ENCODE data around the gene LRRC4.

The LRRC4 gene, protein sequence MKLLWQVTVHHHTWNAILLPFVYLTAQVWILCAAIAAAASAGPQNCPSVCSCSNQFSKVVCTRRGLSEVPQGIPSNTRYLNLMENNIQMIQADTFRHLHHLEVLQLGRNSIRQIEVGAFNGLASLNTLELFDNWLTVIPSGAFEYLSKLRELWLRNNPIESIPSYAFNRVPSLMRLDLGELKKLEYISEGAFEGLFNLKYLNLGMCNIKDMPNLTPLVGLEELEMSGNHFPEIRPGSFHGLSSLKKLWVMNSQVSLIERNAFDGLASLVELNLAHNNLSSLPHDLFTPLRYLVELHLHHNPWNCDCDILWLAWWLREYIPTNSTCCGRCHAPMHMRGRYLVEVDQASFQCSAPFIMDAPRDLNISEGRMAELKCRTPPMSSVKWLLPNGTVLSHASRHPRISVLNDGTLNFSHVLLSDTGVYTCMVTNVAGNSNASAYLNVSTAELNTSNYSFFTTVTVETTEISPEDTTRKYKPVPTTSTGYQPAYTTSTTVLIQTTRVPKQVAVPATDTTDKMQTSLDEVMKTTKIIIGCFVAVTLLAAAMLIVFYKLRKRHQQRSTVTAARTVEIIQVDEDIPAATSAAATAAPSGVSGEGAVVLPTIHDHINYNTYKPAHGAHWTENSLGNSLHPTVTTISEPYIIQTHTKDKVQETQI

DNA sequence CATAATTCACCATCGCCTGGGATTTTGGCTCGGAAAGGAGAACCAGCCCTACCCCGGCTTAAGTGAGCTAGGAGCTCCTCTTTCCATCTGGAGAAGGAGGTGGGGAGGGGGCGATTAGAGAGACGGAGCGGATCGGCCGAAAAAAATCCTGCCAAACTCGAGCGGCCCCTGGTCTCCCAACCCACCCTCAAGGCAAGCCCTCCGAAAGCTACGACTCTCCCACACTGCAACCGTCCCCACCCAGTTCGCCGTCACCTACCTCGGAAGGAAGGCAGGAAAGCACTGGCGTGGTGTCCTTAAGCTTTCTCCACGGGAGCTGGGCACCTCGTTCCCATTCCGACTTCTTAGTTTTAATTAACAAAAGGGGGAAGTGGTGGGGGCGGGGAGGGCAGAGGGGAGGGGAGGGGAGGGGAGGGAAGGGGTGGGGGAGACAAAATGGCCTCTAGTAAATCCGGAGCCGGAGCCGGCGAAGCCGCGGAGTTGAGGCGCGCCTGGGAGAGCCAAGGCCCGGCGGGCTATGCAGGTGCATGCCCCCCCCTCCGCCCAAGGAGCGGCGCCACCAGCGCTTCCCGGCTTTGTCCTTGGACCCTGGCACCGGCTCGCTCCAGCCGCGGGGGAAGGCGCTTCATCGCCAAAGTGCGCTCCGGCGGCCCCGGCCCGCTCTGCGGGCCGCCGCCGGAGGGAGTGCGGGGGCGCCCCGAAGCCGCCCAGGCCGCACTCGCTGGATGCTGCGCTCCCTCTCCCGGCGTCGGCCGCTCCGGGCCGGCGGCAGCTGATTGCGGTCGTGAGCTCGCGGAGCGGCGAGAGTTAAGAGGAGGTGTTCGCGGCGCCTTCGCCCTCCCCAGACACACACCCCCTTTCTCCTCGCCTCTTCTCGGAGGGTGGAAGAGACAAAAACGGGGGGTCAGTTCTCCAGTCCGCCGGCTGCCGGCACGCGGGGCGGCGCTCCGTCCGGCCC is at the start of gene LRRC4:
Gene LRRC4 (minus strand): TSS at position 784 of the 958 bp plus-strand sequence. CDS start 797 bp downstream, outside the sequence.
- no peak for DNase-seq (ENCODE audit: low spot score)

DNA sequence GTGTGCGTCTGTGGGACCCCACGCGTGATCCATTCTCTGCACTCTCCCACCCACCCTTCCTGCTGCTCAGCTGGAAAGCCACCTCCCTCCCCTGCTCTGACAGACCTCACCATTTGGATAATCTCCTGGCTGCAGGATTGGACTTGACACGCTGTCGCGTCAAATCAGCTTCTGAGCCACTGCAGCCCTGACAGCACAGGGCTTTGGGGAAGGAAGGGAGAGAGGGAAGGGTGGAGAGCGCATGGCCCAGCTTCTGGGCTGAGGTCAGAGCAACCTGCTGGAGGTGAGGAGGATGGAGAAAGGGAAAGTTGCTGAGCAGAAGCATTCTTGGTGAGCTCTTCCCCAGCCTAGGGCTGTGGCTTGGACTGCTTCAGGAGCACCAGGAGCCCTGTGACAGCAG is 48.9 kb upstream of the LRRC4 start:
- no peak for DNase-seq (ENCODE audit: low spot score)

DNA sequence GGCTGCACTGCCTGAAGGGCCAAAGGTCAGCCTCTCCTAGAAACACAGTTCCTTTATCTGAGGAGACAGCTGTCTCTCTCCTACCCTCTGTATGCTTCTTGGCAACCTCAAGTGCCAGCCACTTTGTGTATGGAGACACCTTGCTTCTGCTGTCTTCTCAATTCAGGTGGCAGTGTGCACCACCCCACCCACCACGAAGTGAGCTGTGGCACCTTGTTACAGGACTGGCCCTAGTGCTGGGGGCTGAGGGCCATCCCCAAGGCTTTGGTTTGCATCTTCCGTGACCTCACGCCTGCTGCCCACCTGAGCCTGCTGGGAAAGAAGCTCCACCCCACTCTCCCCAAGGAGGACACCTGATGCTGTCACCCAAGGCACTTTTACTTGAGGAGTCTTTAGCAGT is 47.1 kb upstream of the LRRC4 start:
- DNase-seq (ENCODE audit: low spot score), result no peak

DNA sequence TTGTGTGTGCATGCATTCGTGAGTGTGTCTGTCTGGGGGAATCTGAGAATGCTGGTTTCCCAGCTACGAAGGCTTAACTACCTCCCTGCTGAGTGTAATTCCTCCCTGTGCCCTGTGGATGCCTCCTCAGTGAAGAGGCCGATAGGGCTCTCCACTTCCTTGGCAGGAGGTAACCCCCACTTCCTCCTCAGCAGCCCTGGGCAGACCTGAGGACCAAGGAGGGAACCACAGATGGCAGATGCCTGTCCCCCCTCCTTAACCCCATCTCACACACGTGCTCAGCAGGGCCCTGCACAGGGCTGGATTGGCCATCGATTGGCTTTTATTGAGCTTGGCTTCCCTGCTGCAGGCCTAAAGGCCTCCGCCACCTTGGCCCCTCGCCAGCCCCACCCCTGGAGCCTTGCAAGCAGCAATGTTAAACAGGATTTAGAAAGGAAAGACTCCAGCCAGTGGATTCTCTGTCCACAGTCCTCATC is 45.6 kb upstream of the LRRC4 start:
- DNase-seq (ENCODE audit: low spot score), result no peak

DNA sequence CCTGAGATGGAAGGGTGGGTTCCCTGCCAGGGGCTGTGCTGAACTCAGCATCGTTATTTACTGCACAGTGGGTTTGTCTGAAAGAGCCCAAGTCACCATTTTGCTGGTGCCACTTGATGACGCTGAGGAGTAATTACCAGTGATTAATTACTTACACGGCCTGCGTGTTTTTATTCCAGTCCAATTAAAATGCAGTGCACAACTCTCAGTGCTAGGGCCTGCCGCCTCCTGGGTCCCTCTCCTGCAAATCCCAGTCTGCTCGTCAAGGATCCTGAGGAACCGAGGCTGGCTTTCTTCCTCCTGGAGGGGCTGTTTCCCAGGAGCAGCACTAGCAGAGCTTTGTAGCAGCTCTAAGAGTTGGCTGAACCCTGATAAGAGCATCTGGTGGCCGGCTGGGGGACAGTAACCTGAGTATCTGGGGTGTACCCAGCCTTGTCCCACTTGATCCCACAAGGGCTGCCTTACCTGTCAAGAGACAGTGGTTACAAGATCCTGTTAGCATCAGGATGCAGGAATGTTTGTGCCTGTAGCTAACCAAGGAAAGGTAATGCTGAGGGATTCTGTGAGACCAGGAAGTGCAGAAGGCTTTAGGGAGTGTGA is 45.1 kb upstream of the LRRC4 start:
- no peak for DNase-seq (ENCODE audit: low spot score)

DNA sequence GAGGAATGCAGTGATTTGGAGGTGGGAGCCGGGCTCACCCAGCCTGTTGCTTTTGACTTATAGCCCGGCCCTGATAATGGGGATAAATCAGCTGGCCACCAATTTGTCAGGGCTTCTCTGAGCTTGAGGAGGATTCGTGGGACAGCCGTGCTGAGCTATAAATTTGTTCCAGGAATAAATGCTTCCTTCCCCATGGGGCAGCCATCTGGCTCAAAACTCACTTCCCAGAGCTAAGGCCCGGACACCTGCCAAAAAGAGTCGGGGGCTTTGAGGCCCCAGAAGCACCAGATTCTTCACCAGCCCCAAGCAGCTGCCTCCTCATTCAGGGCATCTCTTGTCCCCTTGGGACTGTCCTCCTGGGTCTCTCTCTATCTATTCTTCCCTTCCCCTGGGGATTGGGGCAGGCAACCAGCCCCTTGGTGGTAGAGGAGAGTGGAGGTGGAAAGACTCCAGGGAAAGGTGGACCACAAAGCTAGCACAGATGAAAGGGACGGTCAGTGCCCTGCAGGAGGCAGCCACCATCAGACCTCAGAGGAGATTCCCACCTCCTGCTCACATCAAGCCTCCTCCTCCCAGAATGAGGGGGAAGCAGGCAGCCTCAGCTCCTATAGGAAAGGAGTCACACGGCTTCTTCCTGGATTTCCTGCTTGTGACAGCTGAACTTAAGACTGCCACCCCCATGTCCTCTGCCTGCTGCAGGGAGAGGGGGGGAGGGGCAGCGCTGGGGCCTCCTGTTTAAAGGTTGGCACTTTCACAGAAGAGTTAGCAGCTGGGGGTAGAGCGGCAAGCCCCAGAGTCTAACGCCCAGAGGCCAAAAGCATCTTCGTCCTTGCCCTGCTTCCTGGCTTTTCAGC is 44.2 kb upstream of the LRRC4 start:
- DNase-seq (ENCODE audit: low spot score), result no peak

DNA sequence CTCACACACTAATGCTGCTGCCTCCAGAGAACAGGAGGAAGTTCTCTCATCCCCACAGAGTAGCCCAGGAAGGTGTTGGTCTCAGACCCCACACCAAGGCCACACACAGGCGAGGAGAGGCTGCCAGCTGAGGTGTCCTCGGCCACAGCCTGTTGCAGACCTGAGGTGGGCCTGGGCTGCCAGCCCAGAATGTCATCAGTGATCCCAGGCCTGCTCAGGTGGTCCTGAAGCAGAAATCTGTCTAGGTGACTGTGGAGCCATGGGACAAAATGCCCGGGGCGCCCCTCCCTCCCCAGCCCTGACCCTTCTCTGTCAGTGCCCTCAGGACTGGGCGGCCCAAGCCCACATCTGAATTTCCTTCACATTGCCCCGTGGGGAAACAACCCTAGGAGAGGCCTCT is 43.5 kb upstream of the LRRC4 start:
- no peak for DNase-seq (ENCODE audit: low spot score)

DNA sequence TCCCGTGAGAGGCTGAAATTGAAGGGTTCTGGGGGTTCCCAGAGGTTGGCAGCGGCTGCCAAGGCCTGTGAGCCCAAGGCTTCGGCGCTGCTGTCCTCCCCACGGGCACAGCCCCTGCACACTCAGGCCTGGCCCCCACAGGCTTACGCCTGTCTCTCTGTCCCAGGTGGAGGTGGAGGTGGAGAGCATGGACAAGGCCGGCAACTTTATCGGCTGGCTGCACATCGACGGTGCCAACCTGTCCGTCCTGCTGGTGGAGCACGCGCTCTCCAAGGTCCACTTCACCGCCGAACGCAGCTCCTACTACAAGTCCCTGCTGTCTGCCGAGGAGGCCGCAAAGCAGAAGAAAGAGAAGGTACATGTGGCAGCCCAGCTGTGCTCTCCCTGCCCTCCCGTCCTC is 43.1 kb upstream of the LRRC4 start:
- DNase-seq (ENCODE audit: low spot score), result no peak

DNA sequence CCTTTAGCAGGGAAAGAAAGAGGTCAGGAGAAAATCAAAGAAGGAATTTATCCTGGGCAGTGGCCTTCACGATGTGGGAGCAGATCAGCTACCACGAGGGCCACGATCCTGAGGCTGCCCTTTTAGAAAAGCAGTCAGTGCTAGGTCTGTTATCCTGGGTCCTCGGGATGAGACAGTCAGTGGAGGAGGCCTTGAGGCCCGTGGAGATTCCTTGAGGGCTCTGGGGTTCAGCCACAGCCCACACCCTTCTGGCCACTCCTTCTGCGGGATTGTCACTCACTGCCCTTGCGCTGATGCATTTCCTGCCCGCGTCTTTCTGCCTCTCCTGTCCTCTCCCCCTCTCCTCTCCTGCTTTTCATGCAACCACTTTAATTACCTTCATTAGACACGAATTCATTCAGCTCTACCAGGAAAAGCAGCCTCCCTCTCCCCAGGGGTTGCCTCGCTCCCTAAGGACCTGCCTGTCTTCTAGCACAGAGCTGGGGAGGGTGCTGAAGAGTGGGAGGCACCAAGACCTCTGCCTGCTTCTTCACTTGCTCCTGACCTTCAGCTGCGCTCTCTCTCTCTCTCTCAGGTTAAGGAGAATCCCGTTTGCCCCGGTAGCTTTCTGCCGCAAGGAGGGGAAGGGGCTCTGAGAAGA is 42.6 kb upstream of the LRRC4 start:
- DNase-seq (ENCODE audit: low spot score), result no peak

DNA sequence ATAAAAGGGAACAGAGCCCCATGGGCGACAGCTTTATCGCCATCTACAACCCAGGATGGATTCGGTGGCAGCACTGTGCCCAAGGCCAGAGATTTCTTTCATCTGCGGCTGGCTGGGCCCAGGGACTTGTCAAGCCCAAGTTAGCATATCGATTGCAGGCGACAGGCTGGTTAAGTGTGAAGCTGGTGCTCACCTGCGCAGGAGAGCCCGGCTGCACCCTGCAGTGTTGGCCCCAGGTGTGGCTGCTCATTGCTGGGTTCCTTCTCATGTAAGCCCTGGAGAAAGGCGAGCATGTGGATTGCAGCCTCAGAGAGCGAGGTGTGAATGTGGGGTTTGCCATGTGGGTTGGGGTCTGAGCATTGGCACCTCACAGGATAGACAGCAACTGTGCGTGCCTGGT is 40.6 kb upstream of the LRRC4 start:
- DNase-seq (ENCODE audit: low spot score), result no peak

DNA sequence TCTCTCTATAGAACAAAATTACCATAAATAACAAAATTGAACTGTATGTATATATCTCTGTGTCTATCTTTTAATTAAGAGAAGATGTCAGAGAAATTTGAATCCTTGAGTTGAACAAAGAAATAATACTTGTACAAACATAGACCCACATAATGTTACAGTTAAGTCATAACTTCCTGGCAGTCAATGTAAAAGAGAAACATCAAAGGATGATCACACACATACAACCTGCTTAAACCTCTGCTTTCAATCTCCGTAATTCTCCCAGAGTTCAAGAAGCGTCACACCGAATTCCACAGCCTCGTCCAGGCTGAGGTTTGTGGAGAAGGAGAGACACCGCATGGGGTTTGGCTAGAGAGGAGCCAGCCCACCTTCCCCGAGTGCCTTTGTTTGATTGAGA is 40.1 kb upstream of the LRRC4 start:
- DNase-seq (ENCODE audit: low spot score), result no peak

DNA sequence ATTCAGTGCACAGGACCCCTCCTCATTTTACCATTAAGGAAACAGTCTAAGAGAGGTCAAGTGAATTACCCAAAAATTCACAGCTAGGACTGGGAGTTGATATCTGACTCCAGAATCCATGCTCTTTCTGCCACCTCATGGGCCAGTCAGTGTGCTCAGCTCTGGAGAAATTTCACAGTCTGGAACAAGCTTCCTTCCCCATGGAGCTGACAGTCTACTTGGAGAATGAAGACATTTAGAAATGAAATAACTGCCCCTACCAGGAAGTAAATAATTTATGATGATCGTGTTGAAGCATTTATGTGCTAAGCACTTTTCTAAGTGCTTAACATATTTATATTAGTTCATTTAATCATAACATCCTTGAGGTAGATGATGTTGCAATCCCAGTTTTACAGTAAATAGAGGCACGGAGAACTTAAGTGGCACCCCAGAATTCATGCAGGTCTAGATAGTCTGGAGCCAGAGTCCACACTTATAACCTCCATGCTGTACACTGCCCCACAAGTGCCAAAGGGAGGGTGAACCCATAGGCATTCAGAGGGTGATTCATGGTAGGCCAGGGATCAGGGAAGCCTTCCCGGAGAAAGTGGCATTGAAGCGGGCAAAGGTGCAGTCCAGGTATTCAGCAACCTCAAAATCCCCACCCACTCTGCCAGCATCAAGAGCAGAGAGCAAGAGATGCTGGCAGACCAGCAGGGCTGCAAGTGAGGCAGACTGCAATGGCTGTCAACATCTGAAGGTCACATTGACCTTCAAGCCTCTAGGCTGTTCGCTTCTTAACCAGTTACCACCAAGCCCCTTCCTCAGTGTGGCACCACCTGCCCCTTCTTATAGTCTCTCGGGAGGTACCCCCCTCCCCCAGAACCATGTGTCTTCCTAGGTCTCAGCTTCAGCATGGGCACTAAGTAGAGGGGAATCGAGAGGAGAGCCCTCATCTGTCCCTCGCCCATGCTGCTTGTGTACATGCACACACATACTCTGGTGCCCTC is 38.4 kb upstream of the LRRC4 start:
- DNase-seq (ENCODE audit: low spot score), result no peak

DNA sequence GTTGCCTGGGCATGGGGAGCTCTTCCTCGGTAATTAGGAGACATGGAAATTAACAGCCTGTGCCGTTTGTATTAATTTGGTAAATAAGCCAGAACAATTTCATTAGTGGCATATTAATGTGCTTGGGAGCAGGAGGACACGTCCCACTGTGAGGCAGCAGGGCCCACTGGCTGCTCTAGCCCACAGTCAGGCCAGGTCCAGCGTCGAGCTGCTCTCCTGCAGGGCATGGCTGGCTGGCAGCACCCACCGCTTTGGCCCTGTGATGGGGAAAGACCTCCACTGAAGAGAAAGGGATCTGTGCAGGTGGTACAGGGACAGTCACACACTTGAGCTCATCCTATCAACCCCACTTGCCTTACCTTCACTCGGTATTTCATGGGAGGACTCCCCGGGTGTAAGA is 37.5 kb upstream of the LRRC4 start:
- DNase-seq (ENCODE audit: low spot score), result no peak

DNA sequence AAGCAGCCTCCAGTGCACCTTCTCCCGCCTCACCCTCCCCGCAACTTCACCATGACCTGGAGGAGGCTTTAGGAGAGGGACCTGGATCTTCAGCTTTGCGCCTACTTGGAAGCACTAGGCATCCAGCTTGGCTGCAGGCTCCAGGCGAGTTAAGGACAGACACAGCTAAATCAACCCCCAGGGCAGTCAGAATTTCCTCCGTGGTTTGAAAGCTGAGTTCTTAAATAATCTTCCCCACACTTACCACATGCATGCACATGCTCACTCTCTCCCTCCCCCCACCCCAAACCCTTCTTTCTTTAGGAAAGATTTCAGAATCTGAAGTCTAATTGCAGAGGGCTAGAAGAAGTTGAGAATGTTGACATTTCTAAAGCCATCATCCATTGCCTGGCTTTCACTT is 36.7 kb upstream of the LRRC4 start:
- DNase-seq (ENCODE audit: low spot score), result no peak

DNA sequence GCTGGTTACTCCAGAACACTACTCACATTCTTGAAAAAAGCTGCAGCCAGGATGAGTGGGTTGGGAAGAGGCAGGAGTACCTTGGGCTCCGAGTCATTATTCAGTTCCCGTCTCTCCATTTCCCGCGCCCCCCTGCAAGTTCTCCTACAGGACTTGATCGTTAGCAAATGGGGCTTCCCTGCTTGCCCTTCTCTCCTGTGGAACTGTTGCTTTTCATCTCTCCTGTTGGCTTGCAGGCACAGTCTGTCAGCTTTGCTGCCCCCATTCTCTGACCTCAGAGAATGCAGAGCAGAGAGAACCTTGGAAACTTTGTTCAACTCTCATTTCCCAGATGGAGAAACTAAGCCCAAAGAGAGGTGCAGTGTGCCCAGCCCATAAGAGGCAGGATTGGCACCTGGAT is 35.6 kb upstream of the LRRC4 start:
- no peak for DNase-seq (ENCODE audit: low spot score)

DNA sequence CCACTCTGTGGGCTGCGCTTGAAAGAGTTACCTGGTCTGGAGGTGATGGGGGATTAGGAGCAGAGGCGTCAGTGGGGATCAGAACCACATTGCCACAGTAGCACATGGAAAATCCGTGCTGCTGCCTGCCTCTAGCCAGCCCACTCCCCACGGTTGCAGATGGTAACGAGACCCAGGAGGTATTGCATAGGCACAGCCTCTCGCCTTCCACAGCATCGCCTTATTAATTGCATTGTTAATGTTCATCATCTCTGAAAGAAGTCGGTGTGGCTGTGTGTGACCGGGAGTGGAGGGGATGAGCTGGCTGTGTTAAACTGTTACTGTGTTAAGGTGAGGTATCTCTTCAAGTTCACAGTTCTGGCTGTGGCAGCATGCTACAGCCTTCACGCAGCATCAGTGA is 35.2 kb upstream of the LRRC4 start:
- DNase-seq (ENCODE audit: low spot score), result no peak

DNA sequence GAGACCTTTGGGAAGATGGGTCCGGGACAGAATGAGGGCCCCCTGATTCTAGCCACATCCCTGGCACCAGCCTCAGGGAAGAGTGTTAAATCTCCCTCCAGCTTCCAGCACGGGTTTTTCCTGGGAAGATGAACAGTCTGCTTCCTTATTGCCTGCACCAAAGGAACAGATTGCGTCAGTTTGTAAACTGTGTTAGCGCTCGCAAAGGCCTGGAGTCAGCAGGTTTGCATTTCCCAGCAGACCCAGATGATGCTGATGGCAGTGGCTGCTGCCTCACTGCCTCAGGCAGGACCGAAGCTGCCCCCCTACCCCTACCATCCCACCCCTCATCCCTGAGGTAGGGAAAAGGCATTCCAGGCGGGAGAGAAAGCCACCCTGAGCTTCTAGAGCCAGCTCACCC is 34.6 kb upstream of the LRRC4 start:
- no peak for DNase-seq (ENCODE audit: low spot score)

DNA sequence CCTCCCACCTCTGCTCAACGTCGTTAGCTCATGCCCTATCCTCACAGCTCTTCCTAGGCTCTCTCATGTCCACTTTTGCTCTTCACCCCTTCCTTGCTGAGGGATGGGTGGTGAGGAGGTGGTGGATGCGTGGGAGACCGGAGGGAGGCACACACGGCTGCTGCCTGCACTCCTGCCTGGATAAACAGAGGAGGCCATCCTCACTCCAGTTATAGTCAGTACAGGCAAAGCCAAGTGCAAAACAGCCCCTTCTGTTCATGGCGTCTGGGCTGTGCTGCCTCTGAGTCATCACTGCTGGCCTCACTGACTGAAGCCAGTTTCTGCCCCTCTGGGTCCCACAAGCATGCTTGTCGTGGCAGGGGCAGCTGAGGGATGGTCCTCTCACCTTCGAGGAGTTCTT is 31.9 kb upstream of the LRRC4 start:
- DNase-seq (ENCODE audit: low spot score), result no peak

DNA sequence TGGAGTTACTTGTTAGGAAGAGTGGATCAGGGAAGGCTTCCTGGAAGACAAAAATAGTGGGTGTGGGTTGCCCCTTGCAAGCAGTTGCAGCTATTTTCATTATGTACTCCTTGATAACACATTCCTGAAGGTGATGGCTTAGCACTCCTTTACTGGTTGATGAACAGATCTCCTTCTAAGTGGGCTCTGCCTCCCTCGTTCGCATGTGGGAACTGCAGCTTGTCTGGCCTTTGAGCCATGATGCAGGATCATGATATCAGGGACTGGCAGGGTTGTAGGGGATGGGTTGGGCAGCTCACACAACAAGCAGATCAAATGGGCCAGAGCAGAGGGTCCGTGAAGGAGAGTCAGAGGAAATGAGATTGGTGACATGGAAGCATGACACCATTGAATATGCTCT is 28.8 kb upstream of the LRRC4 start:
- no peak for DNase-seq (ENCODE audit: low spot score)

All from RKO (cell line).